ENCODE measurements around the gene PRR11.
"Not testable (repeated sequence)": the region's sequence is repeated elsewhere in the genome, so short reads cannot be mapped to it uniquely, and the experiment has no call there.

The PRR11 gene

GRCh38 chr17:59152925-59153324 lies 2.6 kb upstream of the PRR11 start:
- no peak for DNase-seq

GRCh38 chr17:59154292-59154720 lies 1.2 kb upstream of the PRR11 start:
- DNase-seq: peak; percentile 83

GRCh38 chr17:59154721-59155438 lies 666 bp upstream of the PRR11 start, which contains the start of gene SKA2:
Gene SKA2, minus strand, starts transcription at chr17:59155186. Its CDS starts 23 bp downstream, at chr17:59155163.
- no peak for DNase-seq

DNA sequence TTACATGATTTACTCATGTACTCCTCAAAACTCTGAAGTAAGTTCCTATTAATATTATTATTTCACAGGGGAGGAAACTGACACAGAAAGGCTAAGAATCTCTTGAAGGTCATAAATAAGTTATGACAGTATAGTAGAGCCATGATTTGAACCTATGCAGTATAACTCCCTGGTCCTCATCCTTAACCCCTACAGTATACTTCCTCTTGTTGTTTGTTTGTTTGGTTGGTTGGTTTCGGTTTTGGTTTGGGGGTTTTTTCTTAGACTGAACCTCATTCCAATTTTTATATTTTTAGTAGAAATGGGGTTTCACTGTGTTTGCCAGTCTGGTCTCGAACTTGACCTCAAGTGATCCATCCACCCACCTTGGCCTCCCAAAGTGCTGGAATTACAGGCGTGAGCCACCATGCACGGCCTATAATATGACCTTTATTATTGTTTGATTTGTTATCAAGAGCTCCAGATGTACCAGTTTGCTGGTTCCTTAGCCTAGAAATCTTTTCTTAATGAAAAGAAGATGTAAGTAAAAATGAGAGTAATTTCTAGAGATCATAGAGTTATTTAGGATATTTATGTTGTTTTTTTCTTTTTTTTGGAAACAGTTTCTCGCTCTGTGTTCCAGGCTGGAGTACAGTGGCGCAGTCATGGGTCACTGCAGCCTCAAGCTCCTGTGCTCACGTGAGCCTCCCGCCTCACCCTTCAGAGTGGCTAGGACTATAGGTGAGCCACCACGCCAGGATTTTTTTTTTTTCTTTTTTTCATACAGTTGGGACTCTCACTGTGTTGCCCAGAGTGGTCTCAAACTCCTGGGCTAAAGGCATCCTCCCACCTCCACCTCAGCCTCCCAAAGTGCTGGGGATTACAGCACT lies 4.8 kb downstream of the PRR11 start:
- DNase-seq: no peak

DNA sequence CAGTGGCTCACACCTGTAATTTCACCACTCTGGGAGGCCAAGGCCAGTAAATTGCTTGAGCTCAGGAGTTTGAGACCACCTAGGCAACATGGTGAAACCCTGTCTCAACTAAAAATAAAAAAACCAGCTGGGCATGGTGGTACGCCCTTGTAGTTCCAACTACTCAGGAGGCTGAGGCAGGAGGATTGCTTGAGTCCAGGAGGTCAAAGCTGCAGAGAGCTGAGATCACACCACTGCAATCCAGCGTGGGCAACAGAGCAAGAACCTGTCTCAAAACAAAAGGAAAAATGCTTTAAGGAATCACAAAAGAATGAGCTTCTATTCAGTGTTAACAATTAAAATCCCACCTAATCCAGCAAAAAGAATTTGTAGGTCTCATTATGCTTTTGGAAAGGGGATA lies 5.9 kb downstream of the PRR11 start:
- DNase-seq: no peak

GRCh38 chr17:59165933-59166342 lies 10.4 kb downstream of the PRR11 start:
- no peak for DNase-seq

DNA sequence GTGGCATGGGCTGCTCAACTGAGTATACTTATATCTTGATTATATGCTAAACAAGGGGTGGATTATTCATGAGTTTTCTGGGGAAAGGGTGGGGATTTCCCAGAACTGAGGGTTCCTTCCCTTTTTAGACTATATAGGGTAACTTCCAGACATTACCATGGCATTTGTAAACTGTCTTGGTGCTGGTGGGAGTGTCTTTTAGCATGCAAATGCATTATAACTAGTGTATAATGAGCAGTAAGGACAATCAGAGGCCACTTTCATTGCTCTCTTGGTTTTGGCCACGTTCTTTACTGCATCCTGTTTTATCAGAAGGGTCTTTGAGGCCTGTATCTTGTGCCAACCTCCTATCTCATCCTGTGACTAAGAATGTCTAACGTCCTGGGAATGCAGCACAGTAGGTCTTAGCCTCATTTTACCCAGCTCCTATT lies 12.0 kb downstream of the PRR11 start:
- DNase-seq: no peak

- no peak for DNase-seq
Measured at GRCh38 chr17:59172436-59173004, 17.0 kb downstream of the PRR11 start.

- DNase-seq: no peak
Measured at GRCh38 chr17:59174671-59175070, 19.1 kb downstream of the PRR11 start.

- no peak for DNase-seq
Measured at GRCh38 chr17:59175076-59175475, 19.5 kb downstream of the PRR11 start.

DNA sequence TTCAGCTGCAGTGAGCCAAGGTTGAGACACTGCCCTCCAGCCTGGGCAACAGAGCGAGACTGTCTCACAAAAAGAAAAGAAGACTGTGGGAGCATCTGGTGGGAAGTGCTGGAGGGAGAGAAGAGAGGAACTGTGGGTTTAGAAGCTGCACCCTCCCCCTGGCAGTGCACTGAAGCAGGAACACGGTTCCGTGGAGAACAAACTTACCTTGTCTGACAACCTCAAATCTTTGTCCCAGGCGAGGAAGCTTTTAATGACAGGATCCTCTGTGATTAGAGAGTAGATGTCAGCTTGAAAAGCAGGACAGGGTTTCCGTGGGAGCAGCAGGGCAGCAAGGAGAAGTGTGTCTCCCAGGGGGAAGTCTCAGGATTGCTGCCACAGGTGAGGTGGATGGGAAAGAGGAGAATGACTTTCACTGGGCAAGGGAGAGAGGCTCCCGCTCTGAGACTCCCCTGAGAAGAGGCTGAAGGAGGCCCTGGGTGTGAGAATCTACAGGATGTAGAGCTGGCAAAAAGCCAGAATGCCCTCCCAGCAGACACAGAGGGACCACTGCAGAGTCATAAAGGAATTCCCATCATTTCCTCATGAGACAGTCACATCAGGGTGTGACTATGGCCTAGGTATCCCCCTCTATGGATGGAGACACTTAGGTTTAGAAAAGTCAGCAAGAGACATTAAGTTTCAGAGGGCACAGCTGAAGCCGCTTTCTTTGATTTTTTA lies 22.9 kb downstream of the PRR11 start:
- no peak for DNase-seq

GRCh38 chr17:59179601-59180000 lies 24.1 kb downstream of the PRR11 start:
- DNase-seq: not testable (repeated sequence)

DNA sequence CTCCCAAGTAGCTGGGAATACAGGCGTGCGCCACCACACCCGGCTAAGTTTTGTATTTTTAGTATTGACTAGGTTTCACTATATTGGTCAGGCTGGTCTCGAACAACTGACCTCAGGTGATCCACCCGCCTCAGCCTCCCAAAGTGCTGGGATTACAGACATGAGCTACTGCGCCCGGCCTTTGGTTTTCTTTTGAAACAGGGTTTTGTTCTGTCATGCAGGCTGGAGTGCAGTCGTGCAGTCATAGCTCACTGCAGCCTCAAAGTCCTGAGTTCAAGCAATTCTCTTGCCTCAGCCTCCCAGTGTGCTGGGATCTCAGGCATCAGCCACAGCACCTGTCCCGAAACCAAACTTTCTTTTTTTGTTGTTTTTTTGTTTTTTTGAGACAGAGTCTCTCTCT lies 25.1 kb downstream of the PRR11 start:
- DNase-seq: no peak

- no peak for DNase-seq
Measured at GRCh38 chr17:59181481-59181880, 25.9 kb downstream of the PRR11 start.

- DNase-seq: no peak
Measured at GRCh38 chr17:59185997-59186396, 30.5 kb downstream of the PRR11 start.

- DNase-seq: peak; percentile 40
Measured at GRCh38 chr17:59186850-59187249, 31.3 kb downstream of the PRR11 start.

GRCh38 chr17:59190806-59191205 lies 35.3 kb downstream of the PRR11 start:
- DNase-seq: no peak

DNA sequence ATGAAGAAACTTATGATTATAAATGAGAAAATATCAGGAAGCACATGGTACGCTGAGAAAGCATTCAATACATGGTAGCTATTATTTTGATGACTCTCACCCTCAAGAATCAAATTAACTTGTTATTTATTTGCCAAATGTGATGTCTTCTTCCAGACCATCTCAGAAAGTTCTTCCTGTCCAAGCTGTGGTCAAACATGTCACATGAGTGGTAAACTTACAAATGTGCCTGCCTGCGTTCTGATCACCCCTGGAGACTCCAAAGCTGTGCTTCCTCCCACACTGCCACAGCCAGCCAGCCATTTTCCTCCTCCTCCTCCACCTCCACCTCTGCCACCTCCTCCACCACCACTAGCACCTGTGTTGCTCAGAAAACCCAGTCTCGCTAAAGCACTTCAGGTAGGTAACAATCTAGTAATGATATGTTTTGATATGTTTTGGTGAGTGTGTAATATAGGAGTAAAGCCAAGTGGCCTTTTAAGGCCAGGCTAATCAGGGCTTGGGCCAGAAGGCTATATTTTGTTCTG lies 37.9 kb downstream of the PRR11 start:
- no peak for DNase-seq

- peak; percentile 63 for DNase-seq
Measured at GRCh38 chr17:59199398-59199797, 43.9 kb downstream of the PRR11 start.

GRCh38 chr17:59202320-59202719 lies 46.8 kb downstream of the PRR11 start:
- DNase-seq: no peak

GRCh38 chr17:59219370-59219769 lies 63.8 kb downstream of the PRR11 start:
- no peak for DNase-seq

DNA sequence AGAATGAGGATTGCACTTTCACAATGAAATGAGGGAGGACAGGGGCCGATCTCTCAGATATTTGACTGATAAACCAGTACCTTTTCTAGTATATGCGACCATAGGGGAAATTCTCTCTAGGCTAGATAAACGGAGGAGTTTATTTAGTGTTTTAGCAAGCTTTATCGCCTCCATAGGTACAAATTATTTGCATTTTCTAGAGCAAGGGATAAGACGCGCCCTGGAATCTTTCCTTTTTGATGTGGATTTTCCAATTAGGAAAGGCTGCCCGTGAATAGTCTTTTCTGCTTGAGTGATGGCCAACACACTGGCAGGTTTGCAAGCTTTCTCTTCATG lies 64.4 kb downstream of the PRR11 start:
- no peak for DNase-seq
